Measurements from ENCODE around the gene SLC26A9. TPM values are rescaled to one million over a fixed set of nuclear protein-coding genes. Genes with fewer than 3 reads are reported as not detected.

The SLC26A9 gene
- total and polyA plus RNA-seq, 4 donors: 0.13 to 0.18 (median 0.18) TPM; not detected in 1

GRCh38 chr1:205927676-205928075 is 15.6 kb downstream of the SLC26A9 start:
- Histone ChIP-seq H3K27me3 (ENCODE audit: control insufficient read depth in 1 of 2, insufficient read depth in 2 of 2, low read length in 1 of 2) (no peaks in the 10 kb centered on the region), H3K9me3 (ENCODE audit: control insufficient read depth, low read length) (no peaks in the 10 kb centered on the region), H3K36me3 (ENCODE audit: control insufficient read depth in 1 of 2, insufficient read depth in 2 of 2, low read length in 1 of 2) (no peaks in the 10 kb centered on the region), H3K27ac (ENCODE audit: low read depth in 1 of 2, low read length in 2 of 2) (no peak overlapping the region), H3K4me3 (ENCODE audit: low read length in 2 of 2) (no peak overlapping the region), H3K4me1 (ENCODE audit: control insufficient read depth in 1 of 2, insufficient read depth in 2 of 2, low read length in 2 of 2) (no peaks in the 10 kb centered on the region)
- DNase-seq (peak in 1 of 2 donors; percentile 72), ATAC-seq (ENCODE audit: low FRiP score) (no peak)
- WGBS, 2 donors: 97% methylated on average over 12 of the region's 12 CpGs
- intact Hi-C loops (cut with DNase I): no loop called here

DNA sequence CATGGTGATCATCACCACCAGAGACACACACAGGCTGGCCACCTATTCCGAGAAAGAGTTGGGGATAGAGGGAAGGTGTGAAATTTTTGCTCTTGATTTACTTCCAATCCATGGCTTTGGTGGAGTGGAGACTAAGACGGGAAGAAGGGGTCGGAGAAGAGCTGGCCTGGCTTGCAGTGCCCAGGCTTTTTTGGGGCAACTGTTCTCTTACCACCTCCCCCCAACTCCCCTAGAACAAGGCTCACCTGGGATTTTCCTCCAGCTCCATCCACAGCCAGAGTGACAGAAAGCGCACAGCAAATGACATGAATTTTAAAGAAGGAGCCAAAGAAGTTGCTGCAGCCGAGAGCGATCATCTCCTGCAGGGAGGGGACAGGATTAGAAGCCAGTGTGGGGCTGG is 16.0 kb downstream of the SLC26A9 start:
- Histone ChIP-seq H3K9me3 (ENCODE audit: control insufficient read depth, low read length) (no peaks in the 10 kb centered on the region), H3K4me1 (ENCODE audit: control insufficient read depth in 1 of 2, insufficient read depth in 2 of 2, low read length in 2 of 2) (no peaks in the 10 kb centered on the region), H3K27me3 (ENCODE audit: control insufficient read depth in 1 of 2, insufficient read depth in 2 of 2, low read length in 1 of 2) (no peaks in the 10 kb centered on the region), H3K4me3 (ENCODE audit: low read length in 2 of 2) (no peak overlapping the region), H3K27ac (ENCODE audit: low read depth in 1 of 2, low read length in 2 of 2) (no peak overlapping the region), H3K36me3 (ENCODE audit: control insufficient read depth in 1 of 2, insufficient read depth in 2 of 2, low read length in 1 of 2) (no peaks in the 10 kb centered on the region)
- peak in 1 of 2 donors; percentile 16 for DNase-seq
- WGBS, 2 donors: 97 to 98% methylated on average over 6 of the region's 6 CpGs
- ATAC-seq (ENCODE audit: low FRiP score): no peak
- intact Hi-C loops (cut with DNase I): no loop called here

DNA sequence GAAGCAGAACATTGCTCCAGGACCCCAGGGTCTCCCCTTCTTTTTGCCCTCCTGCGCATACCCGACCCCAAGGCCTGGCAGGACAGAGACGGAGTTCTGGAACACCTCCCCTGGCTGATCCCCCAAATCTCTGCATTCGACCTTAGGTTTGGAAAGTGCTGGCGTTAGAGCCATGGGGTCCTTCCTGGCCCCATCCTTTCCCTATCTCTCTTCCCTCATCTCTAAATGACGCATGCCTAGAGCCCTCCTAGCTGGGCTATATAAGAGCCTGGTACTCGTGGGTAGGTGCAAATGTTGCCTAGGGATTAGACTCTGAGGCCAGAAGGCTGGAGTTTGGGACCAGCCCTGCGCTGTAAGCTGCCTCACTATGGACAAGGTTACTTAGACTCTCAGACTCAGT is 16.6 kb downstream of the SLC26A9 start:
- Histone ChIP-seq H3K36me3 (ENCODE audit: control insufficient read depth in 1 of 2, insufficient read depth in 2 of 2, low read length in 1 of 2) (no peaks in the 10 kb centered on the region), H3K4me3 (ENCODE audit: low read length in 2 of 2) (no peak overlapping the region), H3K4me1 (ENCODE audit: control insufficient read depth in 1 of 2, insufficient read depth in 2 of 2, low read length in 2 of 2) (no peaks in the 10 kb centered on the region), H3K27ac (ENCODE audit: low read depth in 1 of 2, low read length in 2 of 2) (no peak overlapping the region), H3K27me3 (ENCODE audit: control insufficient read depth in 1 of 2, insufficient read depth in 2 of 2, low read length in 1 of 2) (no peaks in the 10 kb centered on the region), H3K9me3 (ENCODE audit: control insufficient read depth, low read length) (no peaks in the 10 kb centered on the region)
- DNase-seq (no peak), ATAC-seq (ENCODE audit: low FRiP score) (no peak)
- intact Hi-C loops (cut with DNase I): no loop called here
- 91 to 92% methylated on average over 8 of the region's 8 CpGs for WGBS, 2 donors

GRCh38 chr1:205926213-205926612 is 17.0 kb downstream of the SLC26A9 start:
- Histone ChIP-seq H3K4me3 (ENCODE audit: low read length in 2 of 2) (no peak overlapping the region), H3K9me3 (ENCODE audit: control insufficient read depth, low read length) (no peaks in the 10 kb centered on the region), H3K27ac (ENCODE audit: low read depth in 1 of 2, low read length in 2 of 2) (no peak overlapping the region), H3K36me3 (ENCODE audit: control insufficient read depth in 1 of 2, insufficient read depth in 2 of 2, low read length in 1 of 2) (no peaks in the 10 kb centered on the region), H3K27me3 (ENCODE audit: control insufficient read depth in 1 of 2, insufficient read depth in 2 of 2, low read length in 1 of 2) (no peaks in the 10 kb centered on the region), H3K4me1 (ENCODE audit: control insufficient read depth in 1 of 2, insufficient read depth in 2 of 2, low read length in 2 of 2) (no peaks in the 10 kb centered on the region)
- WGBS, 2 donors: 95 to 96% methylated on average over 5 of the region's 5 CpGs
- intact Hi-C loops (cut with DNase I): no loop called here
- ATAC-seq (ENCODE audit: low FRiP score) (no peak), DNase-seq (peak in 1 of 2 donors; percentile 30)

GRCh38 chr1:205925736-205926135 is 17.5 kb downstream of the SLC26A9 start:
- WGBS, 2 donors: 83 to 88% methylated on average over 9 of the region's 9 CpGs
- Histone ChIP-seq H3K4me3 (ENCODE audit: low read length in 2 of 2) (no peak overlapping the region), H3K27me3 (ENCODE audit: control insufficient read depth in 1 of 2, insufficient read depth in 2 of 2, low read length in 1 of 2) (no peaks in the 10 kb centered on the region), H3K36me3 (ENCODE audit: control insufficient read depth in 1 of 2, insufficient read depth in 2 of 2, low read length in 1 of 2) (no peaks in the 10 kb centered on the region), H3K9me3 (ENCODE audit: control insufficient read depth, low read length) (no peaks in the 10 kb centered on the region), H3K4me1 (ENCODE audit: control insufficient read depth in 1 of 2, insufficient read depth in 2 of 2, low read length in 2 of 2) (no peaks in the 10 kb centered on the region), H3K27ac (ENCODE audit: low read depth in 1 of 2, low read length in 2 of 2) (no peak overlapping the region)
- ATAC-seq (ENCODE audit: low FRiP score): no peak
- intact Hi-C loops (cut with DNase I): no loop called here
- no peak for DNase-seq

GRCh38 chr1:205924460-205924790 is 18.8 kb downstream of the SLC26A9 start:
- peaks cover 0 to 3% of the 10 kb centered on the region in 2 donors for H3K4me1 ChIP-seq (ENCODE audit: control insufficient read depth in 1 of 2, insufficient read depth in 2 of 2, low read length in 2 of 2)
- intact Hi-C loops (cut with DNase I): loop anchor here in 1 of 2 donors (5.0 kb wide), 1 partner anchor 38 kb away; no protein-coding TSS in a partner anchor

DNA sequence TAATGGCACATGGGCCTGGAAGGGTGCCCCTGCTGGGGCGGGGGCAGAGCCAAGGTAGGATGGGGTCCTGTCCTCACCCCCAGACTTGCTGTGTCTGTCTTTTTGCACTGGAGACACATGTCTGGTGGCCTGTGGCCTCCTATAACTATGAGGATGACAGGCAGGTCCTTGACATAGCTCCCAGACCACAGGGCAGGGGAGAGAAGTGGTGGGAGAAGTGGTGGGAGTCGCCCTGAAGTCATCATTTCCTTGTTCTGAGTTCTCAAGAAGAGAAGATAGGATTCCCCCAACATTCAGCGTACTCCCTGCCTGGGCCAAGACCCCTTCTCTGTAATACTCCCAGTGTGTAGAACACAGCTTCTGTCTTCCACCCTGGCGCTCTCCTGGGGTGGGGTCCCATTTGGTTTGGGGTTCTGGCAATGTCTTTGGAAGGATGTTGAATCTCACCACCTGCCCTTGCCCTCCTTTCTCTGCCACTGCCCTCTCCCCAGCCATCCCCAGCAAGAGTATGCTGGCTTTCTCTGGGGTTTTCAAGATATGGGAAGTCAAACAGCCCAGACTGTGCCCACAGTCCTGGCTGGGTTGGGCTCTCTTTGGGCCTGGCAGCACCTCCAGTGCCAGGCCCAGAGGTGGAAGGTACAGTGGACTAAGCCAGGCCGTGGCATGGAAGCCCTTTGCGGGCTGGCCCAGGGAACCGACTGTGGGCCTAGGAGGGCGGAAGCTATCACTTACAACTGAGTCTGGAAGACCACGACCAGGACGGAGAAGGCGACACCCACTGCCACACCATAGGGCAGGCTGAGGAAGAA is 19.4 kb downstream of the SLC26A9 start:
- Histone ChIP-seq H3K4me3 (ENCODE audit: low read length in 2 of 2) (no peak overlapping the region), H3K27me3 (ENCODE audit: control insufficient read depth in 1 of 2, insufficient read depth in 2 of 2, low read length in 1 of 2) (no peaks in the 10 kb centered on the region), H3K4me1 (ENCODE audit: control insufficient read depth in 1 of 2, insufficient read depth in 2 of 2, low read length in 2 of 2) (peaks cover 0 to 3% of the 10 kb centered on the region in 2 donors), H3K9me3 (ENCODE audit: control insufficient read depth, low read length) (no peaks in the 10 kb centered on the region), H3K27ac (ENCODE audit: low read depth in 1 of 2, low read length in 2 of 2) (no peak overlapping the region), H3K36me3 (ENCODE audit: control insufficient read depth in 1 of 2, insufficient read depth in 2 of 2, low read length in 1 of 2) (no peaks in the 10 kb centered on the region)
- ATAC-seq (ENCODE audit: low FRiP score): no peak
- no peak for DNase-seq
- intact Hi-C loops (cut with DNase I): loop anchor here in 1 of 2 donors (5.0 kb wide), 1 partner anchor 38 kb away; no protein-coding TSS in a partner anchor
- 96 to 97% methylated on average over 11 of the region's 11 CpGs for WGBS, 2 donors

More at GRCh38 chr1:205924460-205924790, 18.8 kb downstream of the SLC26A9 start:
- no peak for DNase-seq
- no peaks in the 10 kb centered on the region for H3K27me3 ChIP-seq (ENCODE audit: control insufficient read depth in 1 of 2, insufficient read depth in 2 of 2, low read length in 1 of 2)
- ATAC-seq (ENCODE audit: low FRiP score): no peak
- H3K9me3 ChIP-seq (ENCODE audit: control insufficient read depth, low read length): no peaks in the 10 kb centered on the region
- H3K4me3 ChIP-seq (ENCODE audit: low read length in 2 of 2): no peak overlapping the region
- no peak overlapping the region for H3K27ac ChIP-seq (ENCODE audit: low read depth in 1 of 2, low read length in 2 of 2)
- no peaks in the 10 kb centered on the region for H3K36me3 ChIP-seq (ENCODE audit: control insufficient read depth in 1 of 2, insufficient read depth in 2 of 2, low read length in 1 of 2)

- Histone ChIP-seq H3K36me3 (ENCODE audit: control insufficient read depth in 1 of 2, insufficient read depth in 2 of 2, low read length in 1 of 2) (no peaks in the 10 kb centered on the region), H3K27ac (ENCODE audit: low read depth in 1 of 2, low read length in 2 of 2) (no peak overlapping the region), H3K4me1 (ENCODE audit: control insufficient read depth in 1 of 2, insufficient read depth in 2 of 2, low read length in 2 of 2) (peaks cover 0 to 3% of the 10 kb centered on the region in 2 donors), H3K9me3 (ENCODE audit: control insufficient read depth, low read length) (no peaks in the 10 kb centered on the region), H3K4me3 (ENCODE audit: low read length in 2 of 2) (no peak overlapping the region), H3K27me3 (ENCODE audit: control insufficient read depth in 1 of 2, insufficient read depth in 2 of 2, low read length in 1 of 2) (no peaks in the 10 kb centered on the region)
- DNase-seq (no peak), ATAC-seq (ENCODE audit: low FRiP score) (no peak)
- WGBS, 2 donors: 81 to 87% methylated on average over 6 of the region's 6 CpGs
- intact Hi-C loops (cut with DNase I): loop anchor here in 1 of 2 donors (5.0 kb wide), 1 partner anchor 39 kb away; no protein-coding TSS in a partner anchor
Observed at GRCh38 chr1:205922806-205923205, 20.4 kb downstream of the SLC26A9 start.

GRCh38 chr1:205922314-205922713 is 20.9 kb downstream of the SLC26A9 start:
- peaks cover 0 to 3% of the 10 kb centered on the region in 2 donors for H3K4me1 ChIP-seq (ENCODE audit: control insufficient read depth in 1 of 2, insufficient read depth in 2 of 2, low read length in 2 of 2)
- intact Hi-C loops (cut with DNase I): loop anchor here in 1 of 2 donors (5.0 kb wide), 1 partner anchor 40 kb away; no protein-coding TSS in a partner anchor
- H3K27ac ChIP-seq (ENCODE audit: low read depth in 1 of 2, low read length in 2 of 2): no peak overlapping the region
- H3K4me3 ChIP-seq (ENCODE audit: low read length in 2 of 2): no peak overlapping the region
- no peaks in the 10 kb centered on the region for H3K36me3 ChIP-seq (ENCODE audit: control insufficient read depth in 1 of 2, insufficient read depth in 2 of 2, low read length in 1 of 2)
- DNase-seq: no peak
- 96 to 98% methylated on average over 6 of the region's 6 CpGs for WGBS, 2 donors
- no peaks in the 10 kb centered on the region for H3K9me3 ChIP-seq (ENCODE audit: control insufficient read depth, low read length)
- no peak for ATAC-seq (ENCODE audit: low FRiP score)
- no peaks in the 10 kb centered on the region for H3K27me3 ChIP-seq (ENCODE audit: control insufficient read depth in 1 of 2, insufficient read depth in 2 of 2, low read length in 1 of 2)
